Measurements from ENCODE around the gene PEA15.
A peak's percentile ranks its signal among the peaks of the same experiment; 100 is the strongest.

The PEA15 gene

GRCh38 chr1:160163615-160164014 is 41.6 kb upstream of the PEA15 start:
- Histone ChIP-seq H2BK15ac (ENCODE audit: low read depth, poor library complexity, severe bottlenecking) (no peak overlapping the region), H3K4me1 (ENCODE audit: control insufficient read depth, insufficient read depth, low read depth, low read length) (peaks cover 4% of the 10 kb centered on the region), H2BK5ac (ENCODE audit: low read depth, low read length, poor library complexity, severe bottlenecking) (no peak overlapping the region), H3K4me3 (ENCODE audit: insufficient read depth in 1 of 2, low read depth in 1 of 2, low read length in 2 of 2) (no peak overlapping the region), H2BK12ac (ENCODE audit: low read length in 2 of 2) (no peak overlapping the region), H3K23ac (ENCODE audit: low read length in 2 of 2) (no peak overlapping the region), H3K18ac (ENCODE audit: low read depth in 1 of 2, low read length in 2 of 2) (no peak overlapping the region), H3K27me3 (ENCODE audit: control insufficient read depth in 1 of 2, insufficient read depth in 1 of 2, low read length in 2 of 2) (peaks cover 18 to 27% of the 10 kb centered on the region in 2 experiments), H3K79me1 (replicated peaks; ENCODE audit: low read length, poor library complexity, severe bottlenecking) (no peaks in the 10 kb centered on the region), H3K9me3 (ENCODE audit: control insufficient read depth, low read length) (no peaks in the 10 kb centered on the region), H3K36me3 (ENCODE audit: control insufficient read depth in 1 of 2, insufficient read depth in 2 of 2, low read depth in 1 of 2, low read length in 2 of 2) (no peaks in the 10 kb centered on the region), H4K8ac (ENCODE audit: low read length) (no peak overlapping the region), H2AFZ (ENCODE audit: low read depth, low read length) (no peak overlapping the region), H4K91ac (ENCODE audit: low read length) (no peak overlapping the region), H2AK5ac (ENCODE audit: low read length, severe bottlenecking) (no peak overlapping the region), H2BK120ac (ENCODE audit: low read depth, low read length) (no peak overlapping the region), H3K4ac (ENCODE audit: low read depth in 1 of 2, low read length in 2 of 2) (no peak overlapping the region), H3K9ac (ENCODE audit: low read length) (no peak overlapping the region), H3K4me2 (ENCODE audit: low read length, poor library complexity, severe bottlenecking) (no peak overlapping the region), H3K27ac (ENCODE audit: low read length, poor library complexity, severe bottlenecking) (no peak overlapping the region), H3K14ac (ENCODE audit: low read length in 2 of 2) (no peak overlapping the region)
- WGBS, result 100% methylated on average over 1 of the region's 1 CpG
- DNase-seq, result no peak

- Histone ChIP-seq H3K36me3 (ENCODE audit: control insufficient read depth in 1 of 2, insufficient read depth in 2 of 2, low read depth in 1 of 2, low read length in 2 of 2) (no peaks in the 10 kb centered on the region), H3K4me2 (ENCODE audit: low read length, poor library complexity, severe bottlenecking) (no peak overlapping the region), H2AK5ac (ENCODE audit: low read length, severe bottlenecking) (no peak overlapping the region), H3K23ac (ENCODE audit: low read length in 2 of 2) (no peak overlapping the region), H3K14ac (ENCODE audit: low read length in 2 of 2) (no peak overlapping the region), H3K4me3 (ENCODE audit: insufficient read depth in 1 of 2, low read depth in 1 of 2, low read length in 2 of 2) (no peak overlapping the region), H3K79me1 (replicated peaks; ENCODE audit: low read length, poor library complexity, severe bottlenecking) (no peaks in the 10 kb centered on the region), H4K8ac (ENCODE audit: low read length) (no peak overlapping the region), H2AFZ (ENCODE audit: low read depth, low read length) (no peak overlapping the region), H4K91ac (ENCODE audit: low read length) (no peak overlapping the region), H2BK5ac (ENCODE audit: low read depth, low read length, poor library complexity, severe bottlenecking) (no peak overlapping the region), H3K4ac (ENCODE audit: low read depth in 1 of 2, low read length in 2 of 2) (no peak overlapping the region), H3K9ac (ENCODE audit: low read length) (no peak overlapping the region), H2BK120ac (ENCODE audit: low read depth, low read length) (no peak overlapping the region), H3K9me3 (ENCODE audit: control insufficient read depth, low read length) (no peaks in the 10 kb centered on the region), H3K27ac (ENCODE audit: low read length, poor library complexity, severe bottlenecking) (no peak overlapping the region), H3K4me1 (ENCODE audit: control insufficient read depth, insufficient read depth, low read depth, low read length) (peaks cover 6% of the 10 kb centered on the region), H2BK15ac (ENCODE audit: low read depth, poor library complexity, severe bottlenecking) (no peak overlapping the region), H2BK12ac (ENCODE audit: low read length in 2 of 2) (no peak overlapping the region), H3K27me3 (ENCODE audit: control insufficient read depth in 1 of 2, insufficient read depth in 1 of 2, low read length in 2 of 2) (peaks cover 15 to 27% of the 10 kb centered on the region in 2 experiments), H3K18ac (ENCODE audit: low read depth in 1 of 2, low read length in 2 of 2) (no peak overlapping the region)
- WGBS, result 90% methylated on average over 9 of the region's 10 CpGs
- no peak for DNase-seq
Measured at GRCh38 chr1:160164121-160164520, 41.1 kb upstream of the PEA15 start.

GRCh38 chr1:160166166-160166868 is 38.9 kb upstream of the PEA15 start:
- Histone ChIP-seq H3K23ac (ENCODE audit: low read length in 2 of 2) (no peak overlapping the region), H3K9ac (ENCODE audit: low read length) (no peak overlapping the region), H3K4me2 (ENCODE audit: low read length, poor library complexity, severe bottlenecking) (no peak overlapping the region), H2BK5ac (ENCODE audit: low read depth, low read length, poor library complexity, severe bottlenecking) (no peak overlapping the region), H3K79me1 (replicated peaks; ENCODE audit: low read length, poor library complexity, severe bottlenecking) (no peaks in the 10 kb centered on the region), H2BK120ac (ENCODE audit: low read depth, low read length) (no peak overlapping the region), H2BK15ac (ENCODE audit: low read depth, poor library complexity, severe bottlenecking) (no peak overlapping the region), H3K4me1 (ENCODE audit: control insufficient read depth, insufficient read depth, low read depth, low read length) (peaks cover 16% of the 10 kb centered on the region), H3K4me3 (ENCODE audit: insufficient read depth in 1 of 2, low read depth in 1 of 2, low read length in 2 of 2) (no peak overlapping the region), H3K4ac (ENCODE audit: low read depth in 1 of 2, low read length in 2 of 2) (no peak overlapping the region), H2BK12ac (ENCODE audit: low read length in 2 of 2) (no peak overlapping the region), H3K9me3 (ENCODE audit: control insufficient read depth, low read length) (no peaks in the 10 kb centered on the region), H3K18ac (ENCODE audit: low read depth in 1 of 2, low read length in 2 of 2) (no peak overlapping the region), H3K14ac (ENCODE audit: low read length in 2 of 2) (no peak overlapping the region), H3K36me3 (ENCODE audit: control insufficient read depth in 1 of 2, insufficient read depth in 2 of 2, low read depth in 1 of 2, low read length in 2 of 2) (no peaks in the 10 kb centered on the region), H3K27me3 (ENCODE audit: control insufficient read depth in 1 of 2, insufficient read depth in 1 of 2, low read length in 2 of 2) (peaks cover 12 to 27% of the 10 kb centered on the region in 2 experiments), H2AK5ac (ENCODE audit: low read length, severe bottlenecking) (no peak overlapping the region), H4K91ac (ENCODE audit: low read length) (no peak overlapping the region), H3K27ac (ENCODE audit: low read length, poor library complexity, severe bottlenecking) (no peak overlapping the region), H4K8ac (ENCODE audit: low read length) (no peak overlapping the region), H2AFZ (ENCODE audit: low read depth, low read length) (no peak overlapping the region)
- no peak for DNase-seq
- 91% methylated on average over 12 of the region's 12 CpGs for WGBS

- Histone ChIP-seq H2AFZ (ENCODE audit: low read depth, low read length) (no peak overlapping the region), H3K23ac (ENCODE audit: low read length in 2 of 2) (no peak overlapping the region), H2AK5ac (ENCODE audit: low read length, severe bottlenecking) (peak overlapping the region; percentile 46), H2BK15ac (ENCODE audit: low read depth, poor library complexity, severe bottlenecking) (no peak overlapping the region), H3K79me1 (replicated peaks; ENCODE audit: low read length, poor library complexity, severe bottlenecking) (no peaks in the 10 kb centered on the region), H3K14ac (ENCODE audit: low read length in 2 of 2) (no peak overlapping the region), H2BK12ac (ENCODE audit: low read length in 2 of 2) (no peak overlapping the region), H3K9me3 (ENCODE audit: control insufficient read depth, low read length) (no peaks in the 10 kb centered on the region), H3K27me3 (ENCODE audit: control insufficient read depth in 1 of 2, insufficient read depth in 1 of 2, low read length in 2 of 2) (peaks cover 8 to 27% of the 10 kb centered on the region in 2 experiments), H2BK5ac (ENCODE audit: low read depth, low read length, poor library complexity, severe bottlenecking) (no peak overlapping the region), H4K91ac (ENCODE audit: low read length) (no peak overlapping the region), H2BK120ac (ENCODE audit: low read depth, low read length) (no peak overlapping the region), H4K8ac (ENCODE audit: low read length) (no peak overlapping the region), H3K36me3 (ENCODE audit: control insufficient read depth in 1 of 2, insufficient read depth in 2 of 2, low read depth in 1 of 2, low read length in 2 of 2) (no peaks in the 10 kb centered on the region), H3K27ac (ENCODE audit: low read length, poor library complexity, severe bottlenecking) (no peak overlapping the region), H3K9ac (ENCODE audit: low read length) (no peak overlapping the region), H3K4ac (ENCODE audit: low read depth in 1 of 2, low read length in 2 of 2) (no peak overlapping the region), H3K4me3 (ENCODE audit: insufficient read depth in 1 of 2, low read depth in 1 of 2, low read length in 2 of 2) (no peak overlapping the region), H3K4me1 (ENCODE audit: control insufficient read depth, insufficient read depth, low read depth, low read length) (peaks cover 18% of the 10 kb centered on the region), H3K4me2 (ENCODE audit: low read length, poor library complexity, severe bottlenecking) (no peak overlapping the region), H3K18ac (ENCODE audit: low read depth in 1 of 2, low read length in 2 of 2) (no peak overlapping the region)
- 76% methylated on average over 2 of the region's 4 CpGs for WGBS
- no peak for DNase-seq
Measured at GRCh38 chr1:160167056-160167455, 38.1 kb upstream of the PEA15 start.

Measured in mesenchymal stem cell (in vitro differentiated cells and primary cell).